ENCODE measurements around the gene MMP2. TPM values are rescaled to one million over a fixed set of nuclear protein-coding genes. Genes with fewer than 3 reads are reported as not detected.
A peak's percentile ranks its signal among the peaks of the same experiment; 100 is the strongest.

The MMP2 gene
- total RNA-seq, 2 donors from 2014 or later = not detected

- no peaks in the 10 kb centered on the region for H3K36me3 Mint-ChIP-seq
- H3K27ac Mint-ChIP-seq = no peak overlapping the region
- peak; percentile 96 for ATAC-seq
- DNase-seq (ENCODE audit: low spot score in 2 of 2) = peak; percentile 78 to 89
- H3K9me3 Mint-ChIP-seq = no peaks in the 10 kb centered on the region
These were observed 13.7 kb upstream of the MMP2 start for GRCh38 chr16:55465077-55465896.

GRCh38 chr16:55466209-55466608 is 12.8 kb upstream of the MMP2 start:
- Mint-ChIP-seq H3K36me3 (no peaks in the 10 kb centered on the region), H3K27ac (no peak overlapping the region), H3K9me3 (no peaks in the 10 kb centered on the region)
- ATAC-seq (no peak), DNase-seq (ENCODE audit: low spot score in 2 of 2) (no peak)

GRCh38 chr16:55467898-55468297 is 11.1 kb upstream of the MMP2 start:
- Mint-ChIP-seq H3K36me3 (no peaks in the 10 kb centered on the region), H3K9me3 (no peaks in the 10 kb centered on the region), H3K27ac (no peak overlapping the region)
- ATAC-seq (no peak), DNase-seq (ENCODE audit: low spot score in 2 of 2) (no peak)

GRCh38 chr16:55468352-55468990 is 10.5 kb upstream of the MMP2 start:
- H3K9me3 Mint-ChIP-seq = no peaks in the 10 kb centered on the region
- H3K36me3 Mint-ChIP-seq = no peaks in the 10 kb centered on the region
- no peak for DNase-seq (ENCODE audit: low spot score in 2 of 2)
- ATAC-seq = no peak
- H3K27ac Mint-ChIP-seq = peak overlapping the region in 1 of 2 donors; percentile 14

- Mint-ChIP-seq H3K27ac (no peak overlapping the region), H3K9me3 (no peaks in the 10 kb centered on the region), H3K36me3 (no peaks in the 10 kb centered on the region)
- DNase-seq (ENCODE audit: low spot score in 2 of 2) (no peak), ATAC-seq (no peak)
These were observed 9.0 kb upstream of the MMP2 start for GRCh38 chr16:55469821-55470532.

GRCh38 chr16:55470533-55471371 is 8.2 kb upstream of the MMP2 start:
- peak in 1 of 2 donors; percentile 29 for ATAC-seq

GRCh38 chr16:55471448-55472097 is 7.4 kb upstream of the MMP2 start:
- ATAC-seq (peak; percentile 88 to 99), DNase-seq (ENCODE audit: low spot score in 2 of 2) (peak in 1 of 2 donors; percentile 12)
- no peaks in the 10 kb centered on the region for H3K36me3 Mint-ChIP-seq
- no peaks in the 10 kb centered on the region for H3K9me3 Mint-ChIP-seq
- peak overlapping the region in 1 of 2 donors; percentile 62 for H3K27ac Mint-ChIP-seq

More at GRCh38 chr16:55470533-55471371, 8.2 kb upstream of the MMP2 start:
- no peaks in the 10 kb centered on the region for H3K36me3 Mint-ChIP-seq
- H3K9me3 Mint-ChIP-seq = no peaks in the 10 kb centered on the region
- no peak for DNase-seq (ENCODE audit: low spot score in 2 of 2)
- no peak overlapping the region for H3K27ac Mint-ChIP-seq

GRCh38 chr16:55473587-55473986 is 5.4 kb upstream of the MMP2 start:
- Mint-ChIP-seq H3K36me3 (peaks cover 0 to 4% of the 10 kb centered on the region in 2 donors), H3K27ac (no peak overlapping the region), H3K9me3 (no peaks in the 10 kb centered on the region)
- DNase-seq (ENCODE audit: low spot score in 2 of 2) (no peak), ATAC-seq (no peak)

GRCh38 chr16:55474821-55475220 is 4.2 kb upstream of the MMP2 start:
- DNase-seq (ENCODE audit: low spot score in 2 of 2) = no peak
- no peak overlapping the region for H3K27ac Mint-ChIP-seq
- no peaks in the 10 kb centered on the region for H3K9me3 Mint-ChIP-seq
- no peak for ATAC-seq
- peaks cover 0 to 4% of the 10 kb centered on the region in 2 donors for H3K36me3 Mint-ChIP-seq

- DNase-seq (ENCODE audit: low spot score in 2 of 2) (no peak), ATAC-seq (no peak)
- Mint-ChIP-seq H3K9me3 (no peaks in the 10 kb centered on the region), H3K27ac (no peak overlapping the region), H3K36me3 (peaks cover 0 to 4% of the 10 kb centered on the region in 2 donors)
These were observed 3.1 kb upstream of the MMP2 start for GRCh38 chr16:55475919-55476318.

- DNase-seq (ENCODE audit: low spot score in 2 of 2) = no peak
- no peaks in the 10 kb centered on the region for H3K9me3 Mint-ChIP-seq
- peaks cover 0 to 4% of the 10 kb centered on the region in 2 donors for H3K36me3 Mint-ChIP-seq
- no peak for ATAC-seq
- no peak overlapping the region for H3K27ac Mint-ChIP-seq
These were observed 2.1 kb upstream of the MMP2 start for GRCh38 chr16:55476625-55477533.

GRCh38 chr16:55477736-55478135 is 1.3 kb upstream of the MMP2 start:
- Mint-ChIP-seq H3K36me3 (peaks cover 0 to 4% of the 10 kb centered on the region in 2 donors), H3K9me3 (no peaks in the 10 kb centered on the region), H3K27ac (no peak overlapping the region)
- no peak for DNase-seq (ENCODE audit: low spot score in 2 of 2)
- ATAC-seq = no peak

- peak in 1 of 2 donors; percentile 18 for ATAC-seq
- no peak for DNase-seq (ENCODE audit: low spot score in 2 of 2)
- Mint-ChIP-seq H3K9me3 (peaks cover 0 to 6% of the 10 kb centered on the region in 2 donors), H3K27ac (no peak overlapping the region), H3K36me3 (peaks cover 0 to 4% of the 10 kb centered on the region in 2 donors)
These were observed 587 bp downstream of the MMP2 start for GRCh38 chr16:55479430-55480140.

- ATAC-seq = no peak
- H3K27ac Mint-ChIP-seq = no peak overlapping the region
- no peak for DNase-seq (ENCODE audit: low spot score in 2 of 2)
- H3K36me3 Mint-ChIP-seq = peaks cover 0 to 4% of the 10 kb centered on the region in 2 donors
- H3K9me3 Mint-ChIP-seq = peaks cover 0 to 10% of the 10 kb centered on the region in 2 donors
These were observed 1.2 kb downstream of the MMP2 start for GRCh38 chr16:55480228-55480655.
